Umbilical cord (tissue), 2 donors: ENCODE measurements around the gene LRRC26. TPM values are rescaled to one million over a fixed set of nuclear protein-coding genes. Genes with fewer than 3 reads are reported as not detected.
"Not testable (repeated sequence)": the region's sequence is repeated elsewhere in the genome, so short reads cannot be mapped to it uniquely, and the experiment has no call there.

Experiments
- DNase-seq: peaks from one replicate; pipeline ENCODE4 v3.0.0-alpha.2; 2015; ENCODE audit warnings: low spot score
- total RNA-seq: library from RNA; depleted of rRNA; stranded (reverse); fragments of >200 nt; gene quantifications from one replicate; pipeline ENCODE4 v1.2.3, GENCODE V29; 2014; ENCODE audit warnings: low replicate concordance; ENCODE audit not compliant: insufficient read depth

Gene LRRC26
- total RNA-seq, 1 donor from 2014 or later, result not detected

GRCh38 chr9:137138058-137138721 lies 31.7 kb downstream of the LRRC26 start:
- no peak for DNase-seq

GRCh38 chr9:137136881-137137607 lies 32.8 kb downstream of the LRRC26 start:
- DNase-seq, result no peak

- DNase-seq, result no peak
Measured at GRCh38 chr9:137136261-137136880, 33.5 kb downstream of the LRRC26 start.

- DNase-seq, result not testable (repeated sequence)
Measured at GRCh38 chr9:137135154-137135553, 34.7 kb downstream of the LRRC26 start.

GRCh38 chr9:137134191-137134590 lies 35.7 kb downstream of the LRRC26 start:
- DNase-seq, result no peak

- no peak for DNase-seq
Measured at GRCh38 chr9:137130176-137130755, 39.6 kb downstream of the LRRC26 start.

GRCh38 chr9:137129456-137130175 lies 40.2 kb downstream of the LRRC26 start:
- peak; percentile 93 for DNase-seq

- no peak for DNase-seq
Measured at GRCh38 chr9:137128862-137129455, 40.9 kb downstream of the LRRC26 start.

- DNase-seq, result no peak
Measured at GRCh38 chr9:137128158-137128861, 41.5 kb downstream of the LRRC26 start.

GRCh38 chr9:137127301-137128157 lies 42.3 kb downstream of the LRRC26 start:
- DNase-seq, result peak; percentile 50

- DNase-seq, result no peak
Measured at GRCh38 chr9:137126786-137127185, 43.1 kb downstream of the LRRC26 start.

GRCh38 chr9:137123952-137124462 lies 45.8 kb downstream of the LRRC26 start:
- DNase-seq, result not testable (repeated sequence)

- no peak for DNase-seq
Measured at GRCh38 chr9:137123468-137123837, 46.4 kb downstream of the LRRC26 start.

GRCh38 chr9:137122796-137123467 lies 46.9 kb downstream of the LRRC26 start:
- not testable (repeated sequence) for DNase-seq

GRCh38 chr9:137121927-137122795 lies 47.7 kb downstream of the LRRC26 start:
- DNase-seq, result not testable (repeated sequence)
